ENCODE results near the gene TTK. TPM values are rescaled to one million over a fixed set of nuclear protein-coding genes. Genes with fewer than 3 reads are reported as not detected.

Gene TTK
- total RNA-seq, 1 experiment from 2014 or later = 46.3 TPM

GRCh38 chr6:80022803-80023202, 18.4 kb downstream of the TTK start:
- no peak for DNase-seq (ENCODE audit: low read depth, low spot score)
- Histone ChIP-seq H3K27ac (ENCODE audit: low read depth, low read length) (no peak overlapping the region), H3K79me2 (ENCODE audit: insufficient read depth, low read length) (peaks cover 7% of the 10 kb centered on the region; the same call in 1 of the 2 replicates), H4K20me1 (ENCODE audit: insufficient read depth) (no peaks in the 10 kb centered on the region), H3K27me3 (ENCODE audit: insufficient read depth, low read length) (no peaks in the 10 kb centered on the region), H3K9me3 (ENCODE audit: control insufficient read depth in 1 of 2, insufficient read depth in 1 of 2, low read depth in 1 of 2, low read length in 2 of 2) (no peaks in the 10 kb centered on the region), H3K4me1 (ENCODE audit: control insufficient read depth in 1 of 2, insufficient read depth in 2 of 2, low read length in 2 of 2) (no peaks in the 10 kb centered on the region), H3K4me3 (replicated peaks in 1 of 2; ENCODE audit: low read depth in 1 of 2, low read length in 2 of 2) (no peak overlapping the region), H3K9ac (ENCODE audit: low read length) (no peak overlapping the region), H3K36me3 (ENCODE audit: control insufficient read depth in 1 of 2, insufficient read depth in 2 of 2, low read length in 2 of 2) (peaks cover 4 to 22% of the 10 kb centered on the region in 2 experiments), H2AFZ (ENCODE audit: low read depth, low read length, poor library complexity, severe bottlenecking) (no peak overlapping the region), H3K9me2 (ENCODE audit: insufficient read depth) (no peaks in the 10 kb centered on the region), H3K4me2 (ENCODE audit: low read length) (no peak overlapping the region)
- ChIA-PET RAD21 (ENCODE audit: low non-redundant PET in 1 of 2, low total read pairs in 2 of 2, uncharacterized antibody in 2 of 2, unreplicated experiment in 2 of 2) (no interaction called here), CTCF (no interaction called here), POLR2A (no interaction called here)
- intact Hi-C loops (cut with micrococcal nuclease) = no loop called here
- no peak for ATAC-seq
- no TSS peak for BruUV-seq (replicated peaks)
- no peak for TF ChIP-seq POLR2A (IDR thresholded peaks at IDR 0.05; ENCODE audit: borderline replicate concordance, extremely low read depth, insufficient read depth, insufficient read length)
- no peak for TF ChIP-seq YY1 (IDR thresholded peaks at IDR 0.05; ENCODE audit: extremely low read depth, insufficient replicate concordance, low read depth, low read length)
- TF ChIP-seq SIN3A (IDR thresholded peaks at IDR 0.05; ENCODE audit: low read depth) = no peak
- TF ChIP-seq FOSL1 (IDR thresholded peaks at IDR 0.05; ENCODE audit: low read depth) = no peak

- Histone ChIP-seq H3K27me3 (ENCODE audit: insufficient read depth, low read length) (no peaks in the 10 kb centered on the region), H3K9me3 (ENCODE audit: control insufficient read depth in 1 of 2, insufficient read depth in 1 of 2, low read depth in 1 of 2, low read length in 2 of 2) (no peaks in the 10 kb centered on the region), H3K36me3 (ENCODE audit: control insufficient read depth in 1 of 2, insufficient read depth in 2 of 2, low read length in 2 of 2) (peaks cover 29 to 44% of the 10 kb centered on the region in 2 experiments), H3K27ac (ENCODE audit: low read depth, low read length) (no peak overlapping the region), H3K4me1 (ENCODE audit: control insufficient read depth in 1 of 2, insufficient read depth in 2 of 2, low read length in 2 of 2) (no peaks in the 10 kb centered on the region), H3K4me2 (ENCODE audit: low read length) (no peak overlapping the region), H2AFZ (ENCODE audit: low read depth, low read length, poor library complexity, severe bottlenecking) (no peak overlapping the region), H4K20me1 (ENCODE audit: insufficient read depth) (no peaks in the 10 kb centered on the region), H3K9me2 (ENCODE audit: insufficient read depth) (no peaks in the 10 kb centered on the region), H3K9ac (ENCODE audit: low read length) (no peak overlapping the region), H3K79me2 (ENCODE audit: insufficient read depth, low read length) (peaks cover 7% of the 10 kb centered on the region; the same call in 1 of the 2 replicates), H3K4me3 (replicated peaks in 1 of 2; ENCODE audit: low read depth in 1 of 2, low read length in 2 of 2) (no peak overlapping the region)
- ATAC-seq (no peak), DNase-seq (ENCODE audit: low read depth, low spot score) (no peak)
- RAD21 ChIA-PET (ENCODE audit: low non-redundant PET in 1 of 2, low total read pairs in 2 of 2, uncharacterized antibody in 2 of 2, unreplicated experiment in 2 of 2) = no interaction called here
- TF ChIP-seq POLR2AphosphoS5 (IDR thresholded peaks at IDR 0.05; ENCODE audit: low read depth, low read length) (no peak), EZH2phosphoT487 (IDR thresholded peaks at IDR 0.05; ENCODE audit: borderline replicate concordance) (no peak), EGR1 (IDR thresholded peaks at IDR 0.05; ENCODE audit: low read depth) (no peak), YY1 (IDR thresholded peaks at IDR 0.05; ENCODE audit: extremely low read depth, insufficient replicate concordance, low read depth, low read length) (no peak), ELF1 (IDR thresholded peaks at IDR 0.05; ENCODE audit: borderline replicate concordance, low read depth) (no peak), REST (IDR thresholded peaks at IDR 0.05; ENCODE audit: low read depth) (no peak), SRF (IDR thresholded peaks at IDR 0.05; ENCODE audit: low read depth) (no peak), JUND (IDR thresholded peaks at IDR 0.05) (no peak), ZNF274 (IDR thresholded peaks at IDR 0.05; ENCODE audit: low read depth, low read length) (no peak)
- TF ChIP-seq, protein P1, sequence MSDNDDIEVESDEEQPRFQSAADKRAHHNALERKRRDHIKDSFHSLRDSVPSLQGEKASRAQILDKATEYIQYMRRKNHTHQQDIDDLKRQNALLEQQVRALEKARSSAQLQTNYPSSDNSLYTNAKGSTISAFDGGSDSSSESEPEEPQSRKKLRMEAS (IDR thresholded peaks at IDR 0.05) = no peak
- BruUV-seq (replicated peaks) = no TSS peak
- POLR2A ChIA-PET = no interaction called here
- CTCF ChIA-PET = interaction anchor here (1.6 kb wide), 1 partner anchor 9 kb away, joined by 3 read pairs; no protein-coding TSS in a partner anchor
- intact Hi-C loops (cut with micrococcal nuclease) = no loop called here
Measured at GRCh38 chr6:80028589-80028988, 24.1 kb downstream of the TTK start.
